ENCODE results near the gene OPN4. TPM values are rescaled to one million over a fixed set of nuclear protein-coding genes. Genes with fewer than 3 reads are reported as not detected.

OPN4 gene
- total RNA-seq, 2 donors from 2014 or later = not detected

DNA sequence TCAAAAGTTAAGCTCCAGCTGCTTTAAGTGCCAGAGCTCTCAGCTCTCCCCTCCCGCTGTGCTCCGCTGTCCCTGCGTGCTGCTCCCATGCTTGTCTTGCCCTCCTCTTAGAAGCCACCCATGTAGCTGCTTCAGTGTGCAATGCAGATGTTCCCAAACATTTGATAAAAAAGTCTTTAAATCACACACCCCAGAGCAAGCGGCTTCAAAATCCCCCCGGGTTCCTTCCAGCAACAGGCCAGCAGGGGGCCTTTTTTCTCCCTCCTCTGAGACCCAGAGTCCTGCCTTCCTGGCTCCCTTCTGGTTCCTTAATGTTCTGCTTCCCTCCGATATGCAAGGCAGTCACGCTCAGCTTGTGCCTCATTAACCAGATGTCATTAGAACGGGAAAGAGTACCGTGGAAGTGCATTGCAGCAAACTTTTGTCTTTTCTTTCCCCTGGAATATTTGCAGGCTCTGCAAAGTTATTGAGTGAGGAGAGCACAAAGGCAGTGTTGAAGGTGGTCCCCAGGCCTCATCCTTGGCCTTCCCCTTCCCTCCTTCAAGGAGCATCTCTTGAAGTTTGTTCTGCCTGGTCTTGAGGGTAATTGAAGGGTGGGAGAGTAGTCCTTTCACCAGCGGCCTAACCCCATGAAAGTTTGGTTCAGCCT is 39.5 kb downstream of the OPN4 start:
- H3K27me3 Mint-ChIP-seq (ENCODE audit: low read depth) = no peaks in the 10 kb centered on the region
- H3K36me3 Mint-ChIP-seq (ENCODE audit: insufficient read depth in 2 of 2) = no peaks in the 10 kb centered on the region
- no peak overlapping the region for H3K27ac Mint-ChIP-seq
- no peak overlapping the region for H3K4me3 Mint-ChIP-seq
- ATAC-seq (replicated peaks in 1 of 2) (peak; percentile 40 to 62), DNase-seq (peak; percentile 36 to 45)
- no peaks in the 10 kb centered on the region for H3K4me1 Mint-ChIP-seq (ENCODE audit: low read depth)
- H3K9me3 Mint-ChIP-seq = no peaks in the 10 kb centered on the region

DNA sequence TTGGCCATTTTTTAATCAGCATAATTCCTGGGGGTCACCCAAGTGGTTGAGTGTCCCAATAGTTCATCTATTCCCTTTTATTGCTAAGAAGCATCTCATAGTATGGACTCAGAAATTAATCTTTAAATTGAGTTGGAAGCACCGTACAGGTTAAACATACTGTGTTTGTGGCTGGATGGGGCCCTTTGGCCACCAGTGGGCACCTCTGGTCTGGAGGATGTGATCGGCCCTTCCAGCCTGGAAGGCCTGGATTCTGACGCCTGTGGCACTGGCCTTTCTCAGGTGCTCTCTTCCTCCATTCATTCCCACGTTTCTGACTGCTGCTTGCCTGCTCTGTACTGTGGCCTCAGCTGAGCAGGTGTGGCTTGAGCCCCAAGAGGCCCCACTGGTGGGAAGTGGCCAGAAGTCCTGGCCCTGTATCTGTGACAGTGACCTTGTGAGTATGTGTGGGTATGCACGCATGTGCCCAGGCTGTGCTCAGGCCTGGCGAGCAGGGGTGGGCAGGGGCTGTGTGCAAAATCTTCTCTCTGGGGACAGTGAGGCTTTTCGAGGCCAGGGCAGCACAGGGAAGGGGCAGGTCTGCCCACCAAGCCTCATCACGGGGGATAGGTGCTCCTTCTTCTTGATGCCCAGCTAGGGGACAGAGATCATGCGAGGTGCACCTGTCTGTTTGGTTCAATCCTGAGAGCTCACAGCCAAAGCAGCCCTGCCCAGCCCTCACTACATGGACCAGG is 44.0 kb downstream of the OPN4 start:
- no peaks in the 10 kb centered on the region for H3K36me3 Mint-ChIP-seq (ENCODE audit: insufficient read depth in 2 of 2)
- no peaks in the 10 kb centered on the region for H3K9me3 Mint-ChIP-seq
- ATAC-seq (replicated peaks in 1 of 2) (no peak), DNase-seq (no peak)
- no peak overlapping the region for H3K4me3 Mint-ChIP-seq
- H3K4me1 Mint-ChIP-seq (ENCODE audit: low read depth) = no peaks in the 10 kb centered on the region
- no peak overlapping the region for H3K27ac Mint-ChIP-seq
- no peaks in the 10 kb centered on the region for H3K27me3 Mint-ChIP-seq (ENCODE audit: low read depth)

DNA sequence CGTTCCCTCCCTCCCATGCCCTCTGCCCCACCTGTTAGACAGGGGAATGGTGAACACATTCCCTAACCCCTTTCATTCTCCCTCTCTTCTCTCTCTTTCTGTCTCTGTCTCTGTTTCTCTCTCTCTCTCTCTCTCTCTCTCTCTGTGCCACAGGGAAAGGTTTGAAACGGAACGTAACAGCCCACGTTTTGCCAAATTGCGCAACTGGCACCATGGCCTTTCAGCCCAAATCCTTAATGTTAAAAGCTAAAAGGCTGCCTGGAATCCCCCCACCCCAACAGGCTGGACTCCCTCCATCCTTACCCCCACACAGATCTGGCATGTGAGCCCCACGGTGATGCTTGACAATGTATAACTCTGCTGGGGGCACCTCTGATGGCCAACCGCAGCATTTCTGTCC is 44.8 kb downstream of the OPN4 start:
- Mint-ChIP-seq H3K4me1 (ENCODE audit: low read depth) (no peaks in the 10 kb centered on the region), H3K4me3 (no peak overlapping the region), H3K9me3 (no peaks in the 10 kb centered on the region), H3K27me3 (ENCODE audit: low read depth) (no peaks in the 10 kb centered on the region), H3K36me3 (ENCODE audit: insufficient read depth in 2 of 2) (no peaks in the 10 kb centered on the region), H3K27ac (no peak overlapping the region)
- DNase-seq (no peak), ATAC-seq (replicated peaks in 1 of 2) (no peak)

DNA sequence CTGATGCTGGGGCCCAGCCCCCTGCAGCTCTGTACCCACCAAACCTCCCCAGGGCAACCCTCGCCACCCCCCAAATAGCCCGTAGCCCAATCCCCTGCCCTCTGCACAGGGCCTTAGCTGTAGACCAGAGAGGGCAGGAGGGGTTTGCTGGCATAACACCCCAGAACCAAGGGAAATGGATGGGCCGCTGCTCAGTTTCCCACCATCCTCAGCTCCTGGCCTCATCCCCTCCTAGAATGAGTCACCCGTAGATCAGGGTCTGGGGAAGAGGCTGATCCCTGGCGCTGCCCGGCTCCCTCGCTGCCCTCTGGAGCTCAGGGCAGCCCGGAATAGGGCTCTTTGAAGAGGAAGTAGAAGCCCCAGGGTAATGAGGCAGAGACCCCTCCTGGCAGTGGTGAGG is 45.2 kb downstream of the OPN4 start:
- no peaks in the 10 kb centered on the region for H3K36me3 Mint-ChIP-seq (ENCODE audit: insufficient read depth in 2 of 2)
- H3K9me3 Mint-ChIP-seq = no peaks in the 10 kb centered on the region
- H3K4me1 Mint-ChIP-seq (ENCODE audit: low read depth) = no peaks in the 10 kb centered on the region
- H3K4me3 Mint-ChIP-seq = no peak overlapping the region
- H3K27me3 Mint-ChIP-seq (ENCODE audit: low read depth) = no peaks in the 10 kb centered on the region
- H3K27ac Mint-ChIP-seq = no peak overlapping the region
- DNase-seq = no peak
- no peak for ATAC-seq (replicated peaks in 1 of 2)

DNA sequence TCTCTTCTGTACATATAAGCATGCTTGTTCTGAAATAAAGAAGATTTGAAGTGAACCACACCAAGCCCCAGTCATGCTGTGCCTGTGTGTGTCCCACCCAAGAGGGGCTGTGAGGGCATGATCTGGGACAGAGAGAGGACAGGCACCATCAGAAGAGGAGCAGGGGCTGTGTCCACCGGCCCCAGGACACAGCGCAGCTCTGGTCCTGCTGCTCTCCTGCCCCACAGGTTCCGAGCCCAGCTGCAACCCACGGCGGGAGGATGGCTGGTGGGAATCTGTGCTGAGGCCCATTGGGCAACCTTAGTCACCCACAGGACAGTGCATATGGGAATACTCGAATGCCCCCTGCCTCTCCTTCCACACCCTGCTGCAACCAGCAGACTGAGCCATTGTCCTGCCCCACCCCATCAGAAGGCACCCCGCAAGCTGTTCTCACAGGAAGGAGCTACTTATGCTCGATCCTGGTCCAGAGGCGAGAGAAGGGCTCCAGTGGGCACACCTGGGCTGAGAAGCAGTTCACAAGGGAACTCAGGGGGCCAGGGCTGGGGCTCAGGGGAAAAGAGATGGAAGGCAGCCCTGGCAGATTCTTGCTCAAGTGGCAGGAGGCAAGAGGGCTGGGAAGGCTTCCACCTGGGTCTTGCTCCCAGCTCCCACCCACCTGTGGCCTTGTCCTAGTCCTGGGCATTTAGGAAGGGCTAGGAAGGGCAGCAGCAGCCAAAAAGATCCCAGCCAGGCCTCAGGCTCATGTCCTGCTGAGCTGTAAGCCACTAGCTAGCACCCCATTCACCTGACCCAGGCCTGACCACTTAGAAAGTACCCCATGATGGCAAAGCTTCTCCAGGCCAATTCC is 45.9 kb downstream of the OPN4 start:
- no peaks in the 10 kb centered on the region for H3K9me3 Mint-ChIP-seq
- DNase-seq (no peak), ATAC-seq (replicated peaks in 1 of 2) (no peak)
- H3K36me3 Mint-ChIP-seq (ENCODE audit: insufficient read depth in 2 of 2) = no peaks in the 10 kb centered on the region
- no peak overlapping the region for H3K4me3 Mint-ChIP-seq
- H3K27me3 Mint-ChIP-seq (ENCODE audit: low read depth) = no peaks in the 10 kb centered on the region
- no peak overlapping the region for H3K27ac Mint-ChIP-seq
- no peaks in the 10 kb centered on the region for H3K4me1 Mint-ChIP-seq (ENCODE audit: low read depth)

DNA sequence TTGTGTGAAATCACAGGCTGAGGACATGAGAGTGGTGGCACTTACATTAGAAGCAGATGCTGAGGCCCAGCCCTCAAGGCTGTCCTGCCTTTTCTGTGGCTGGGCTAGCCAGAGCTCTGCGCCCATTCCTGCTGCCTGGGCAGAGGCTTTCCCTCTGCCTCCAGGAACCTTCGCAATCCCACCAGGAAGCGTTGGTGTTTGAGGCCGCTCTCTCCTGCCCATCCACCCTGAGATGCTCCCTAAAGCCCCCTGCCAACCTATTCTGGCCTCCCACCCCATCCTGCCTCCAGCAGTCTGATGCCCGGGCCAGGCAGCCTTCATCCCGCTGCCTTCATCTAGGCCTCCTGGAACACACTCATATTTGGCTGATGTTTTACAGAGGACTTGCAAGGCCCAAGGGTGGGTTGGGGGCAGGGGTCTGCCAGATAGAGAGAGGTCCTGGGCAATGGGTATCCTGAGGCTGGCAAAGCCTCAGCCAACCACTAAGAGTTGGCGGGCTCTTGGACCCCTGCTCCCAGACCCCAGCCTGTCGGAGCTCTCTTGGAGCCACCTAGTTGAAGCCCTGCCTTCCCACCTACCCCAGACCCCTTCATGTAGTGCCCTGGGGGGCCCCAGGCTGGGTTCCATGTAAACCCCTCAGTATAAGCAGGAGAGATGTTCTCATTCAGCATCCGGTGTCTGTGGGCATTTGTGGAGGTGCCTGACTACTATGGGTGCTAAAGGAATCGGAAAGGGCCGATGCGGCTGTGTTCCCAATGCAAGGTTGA is 46.7 kb downstream of the OPN4 start:
- Mint-ChIP-seq H3K4me1 (ENCODE audit: low read depth) (no peaks in the 10 kb centered on the region), H3K27ac (no peak overlapping the region), H3K36me3 (ENCODE audit: insufficient read depth in 2 of 2) (no peaks in the 10 kb centered on the region), H3K4me3 (no peak overlapping the region), H3K9me3 (no peaks in the 10 kb centered on the region), H3K27me3 (ENCODE audit: low read depth) (no peaks in the 10 kb centered on the region)
- no peak for DNase-seq
- ATAC-seq (replicated peaks in 1 of 2) = no peak

DNA sequence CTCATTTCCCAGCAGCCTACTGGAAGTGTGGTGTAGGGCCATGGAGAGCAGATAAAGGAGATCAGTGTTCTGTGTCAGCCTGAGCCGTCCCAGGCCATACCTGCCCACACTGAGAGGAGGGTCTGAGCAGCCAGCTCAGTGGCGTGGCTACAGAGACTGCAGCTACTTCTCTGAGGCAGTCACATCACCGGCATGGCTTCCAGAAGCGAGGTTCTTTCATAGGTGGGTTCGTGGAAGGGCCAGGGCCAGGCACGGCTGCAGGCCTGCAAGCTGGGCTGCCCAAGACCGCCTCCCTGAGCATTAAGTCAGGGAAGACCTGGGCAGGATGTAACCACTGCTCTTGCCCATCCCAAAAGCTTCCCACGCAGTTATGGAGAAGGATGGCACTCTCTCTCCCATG is 48.8 kb downstream of the OPN4 start:
- H3K4me1 Mint-ChIP-seq (ENCODE audit: low read depth) = no peaks in the 10 kb centered on the region
- H3K27ac Mint-ChIP-seq = no peak overlapping the region
- no peaks in the 10 kb centered on the region for H3K27me3 Mint-ChIP-seq (ENCODE audit: low read depth)
- H3K4me3 Mint-ChIP-seq = no peak overlapping the region
- no peaks in the 10 kb centered on the region for H3K9me3 Mint-ChIP-seq
- H3K36me3 Mint-ChIP-seq (ENCODE audit: insufficient read depth in 2 of 2) = no peaks in the 10 kb centered on the region
- ATAC-seq (replicated peaks in 1 of 2) (no peak), DNase-seq (no peak)

DNA sequence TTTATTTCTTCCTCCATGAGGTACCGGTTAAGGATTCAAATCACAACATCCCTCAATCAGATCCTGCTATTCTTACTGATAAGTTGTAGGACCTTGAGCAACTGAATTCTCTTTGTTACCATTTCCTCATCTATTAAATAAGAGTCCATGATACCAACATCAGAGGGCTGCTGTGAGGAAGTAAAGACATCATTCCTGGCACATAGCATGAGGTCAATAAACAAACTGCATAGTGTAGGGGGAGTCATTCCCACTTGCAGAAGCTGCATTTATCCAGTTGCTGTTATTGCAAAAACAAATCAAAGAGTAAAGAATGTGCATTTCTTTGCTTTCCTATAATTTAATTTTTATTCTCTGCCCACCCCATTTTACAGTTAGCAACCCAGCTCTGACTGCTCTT is 50.8 kb downstream of the OPN4 start:
- Mint-ChIP-seq H3K9me3 (no peaks in the 10 kb centered on the region), H3K4me3 (no peak overlapping the region), H3K4me1 (ENCODE audit: low read depth) (peaks cover 7% of the 10 kb centered on the region), H3K36me3 (ENCODE audit: insufficient read depth in 2 of 2) (no peaks in the 10 kb centered on the region), H3K27me3 (ENCODE audit: low read depth) (no peaks in the 10 kb centered on the region), H3K27ac (no peak overlapping the region)
- DNase-seq (no peak), ATAC-seq (replicated peaks in 1 of 2) (no peak)

DNA sequence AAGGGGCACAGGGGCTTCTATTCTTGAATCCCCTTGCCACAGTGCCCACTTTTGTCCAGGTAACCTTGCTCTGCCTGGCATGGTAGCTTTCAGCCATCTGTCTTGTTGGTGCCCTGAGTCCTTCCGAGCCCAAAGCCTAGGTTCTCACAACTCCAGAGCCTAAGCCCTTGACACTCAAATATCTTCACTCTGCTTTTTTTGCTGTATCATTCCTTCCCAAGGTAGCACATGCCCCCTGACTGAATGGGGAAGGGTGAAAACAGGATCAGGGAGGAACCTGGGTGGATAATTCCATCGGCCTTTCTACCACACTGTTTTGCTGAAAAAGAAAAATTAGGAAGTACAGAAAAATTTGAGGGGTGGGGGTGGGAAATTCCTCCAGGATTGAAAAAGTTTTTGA is 51.6 kb downstream of the OPN4 start:
- DNase-seq (no peak), ATAC-seq (replicated peaks in 1 of 2) (no peak)
- Mint-ChIP-seq H3K27ac (no peak overlapping the region), H3K4me3 (no peak overlapping the region), H3K4me1 (ENCODE audit: low read depth) (peaks cover 15% of the 10 kb centered on the region), H3K27me3 (ENCODE audit: low read depth) (no peaks in the 10 kb centered on the region), H3K36me3 (ENCODE audit: insufficient read depth in 2 of 2) (no peaks in the 10 kb centered on the region), H3K9me3 (no peaks in the 10 kb centered on the region)

DNA sequence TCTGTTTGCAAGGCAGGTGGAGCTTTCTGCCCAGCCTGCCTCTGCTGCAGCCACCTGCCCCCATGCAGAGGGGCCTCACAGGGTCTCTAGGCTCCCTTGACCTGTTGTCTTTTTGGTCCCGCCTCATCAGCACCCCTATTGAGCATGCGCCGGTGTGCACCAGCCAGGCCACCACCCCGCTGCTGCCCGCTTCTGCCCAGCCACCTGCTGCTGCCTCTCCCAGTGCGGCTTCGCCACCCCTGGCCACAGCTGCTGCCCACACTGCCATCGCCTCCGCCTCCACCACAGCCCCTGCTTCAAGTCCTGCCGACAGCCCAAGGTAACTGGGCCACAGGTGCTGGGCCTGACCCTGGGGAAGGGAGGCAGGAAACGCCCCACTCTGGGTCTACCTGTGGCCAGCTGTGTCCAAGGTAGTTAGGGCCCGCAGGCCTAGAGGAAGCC is 52.1 kb downstream of the OPN4 start:
- no peak overlapping the region for H3K27ac Mint-ChIP-seq

DNA sequence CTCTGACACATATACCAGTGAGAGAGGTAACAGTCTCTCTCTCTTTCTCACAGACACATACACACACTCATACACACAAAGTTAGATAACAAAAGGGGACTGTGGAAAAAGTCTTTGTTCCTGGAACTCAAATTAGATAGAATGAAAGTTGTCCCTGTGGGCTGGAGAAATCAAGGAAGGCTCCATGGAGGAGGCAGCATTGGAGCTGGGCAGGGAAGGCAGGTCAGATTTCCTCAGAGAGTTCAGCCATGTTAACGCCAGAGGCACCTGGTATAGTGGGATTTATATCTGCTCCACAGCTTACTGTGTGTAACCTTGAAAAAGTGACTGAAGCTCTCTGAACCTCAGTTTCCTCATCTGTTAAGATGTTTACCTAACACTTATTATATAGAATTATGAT is 52.6 kb downstream of the OPN4 start:
- Mint-ChIP-seq H3K27me3 (ENCODE audit: low read depth) (no peaks in the 10 kb centered on the region), H3K27ac (no peak overlapping the region), H3K4me3 (no peak overlapping the region), H3K36me3 (ENCODE audit: insufficient read depth in 2 of 2) (no peaks in the 10 kb centered on the region), H3K9me3 (no peaks in the 10 kb centered on the region), H3K4me1 (ENCODE audit: low read depth) (peaks cover 18% of the 10 kb centered on the region)
- DNase-seq (no peak), ATAC-seq (replicated peaks in 1 of 2) (no peak)

More for the DNA sequence above, 52.1 kb downstream of the OPN4 start:
- H3K27me3 Mint-ChIP-seq (ENCODE audit: low read depth) = no peaks in the 10 kb centered on the region
- H3K4me1 Mint-ChIP-seq (ENCODE audit: low read depth) = peaks cover 17% of the 10 kb centered on the region
- H3K36me3 Mint-ChIP-seq (ENCODE audit: insufficient read depth in 2 of 2) = no peaks in the 10 kb centered on the region
- ATAC-seq (replicated peaks in 1 of 2) (no peak), DNase-seq (no peak)
- no peak overlapping the region for H3K4me3 Mint-ChIP-seq
- no peaks in the 10 kb centered on the region for H3K9me3 Mint-ChIP-seq

DNA sequence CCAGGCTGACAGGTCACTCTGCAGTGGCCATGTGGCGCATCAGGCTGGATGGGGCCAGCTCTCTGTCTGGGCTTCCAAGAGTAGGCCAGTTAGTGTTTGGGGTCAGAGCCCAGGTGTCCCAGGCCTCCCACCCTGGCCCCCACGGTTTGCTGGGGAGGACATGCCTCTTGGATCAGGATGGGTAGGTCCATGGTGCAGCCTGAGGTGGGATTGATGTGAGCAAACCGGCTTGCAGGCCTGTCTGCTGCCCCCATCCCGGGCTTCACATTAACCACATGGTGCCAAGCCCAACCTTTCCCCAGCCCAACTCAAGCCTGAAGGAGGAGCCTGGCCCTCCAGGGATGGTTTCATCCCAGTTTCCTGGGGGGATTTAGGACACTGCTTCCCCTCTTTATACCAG is 53.2 kb downstream of the OPN4 start:
- no peaks in the 10 kb centered on the region for H3K36me3 Mint-ChIP-seq (ENCODE audit: insufficient read depth in 2 of 2)
- no peaks in the 10 kb centered on the region for H3K9me3 Mint-ChIP-seq
- H3K27me3 Mint-ChIP-seq (ENCODE audit: low read depth) = no peaks in the 10 kb centered on the region
- DNase-seq (no peak), ATAC-seq (replicated peaks in 1 of 2) (no peak)
- no peak overlapping the region for H3K27ac Mint-ChIP-seq
- no peak overlapping the region for H3K4me3 Mint-ChIP-seq
- H3K4me1 Mint-ChIP-seq (ENCODE audit: low read depth) = peaks cover 22% of the 10 kb centered on the region

All from activated T-cell treated with anti-CD3 and anti-CD28 coated beads, Interleukin-2, amount 50 U/mL, for 72 hours (primary cell).